SU-DHL-6 (cell line): ENCODE results near the gene RINL.

Experiments
- EZH2phosphoT487 ChIP-seq: fragments of 200-600 bp; sonication (generic), shearing (Covaris generic); conservative IDR thresholded peaks from 2 replicates; pipeline ENCODE4 v1.6.1; 2018; ENCODE audit warnings: mild to moderate bottlenecking, antibody characterized with exemption, low read length, moderate library complexity, mixed read lengths
- TF ChIP-seq, protein P1 (sequence below): fragments of 200-600 bp; sonication (generic); IDR thresholded peaks from one replicate; pipeline ENCODE4 v1.5.1; 2017; ENCODE audit warnings: antibody characterized with exemption, mild to moderate bottlenecking, low read length, moderate library complexity; ENCODE audit not compliant: insufficient read depth, poor library complexity, severe bottlenecking

DNA sequence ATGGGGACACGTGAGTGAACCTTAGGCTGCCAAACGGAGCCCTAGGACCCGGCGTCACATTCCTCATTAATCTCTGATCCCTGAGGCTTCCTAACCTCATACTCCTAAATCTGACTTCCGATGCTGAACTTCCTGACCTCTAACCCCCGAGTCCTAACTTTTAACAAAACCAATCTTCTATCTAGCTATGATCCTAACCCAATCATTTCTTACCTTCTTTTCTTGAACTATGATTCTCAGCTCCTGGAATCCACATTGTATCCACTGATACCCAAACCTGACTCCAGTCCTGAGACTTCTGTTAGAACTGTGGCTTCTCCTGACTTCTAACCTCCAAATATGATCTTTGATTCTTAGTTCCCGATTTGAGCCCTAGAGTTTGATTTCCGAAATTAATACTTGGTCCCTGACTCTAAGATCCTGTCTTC lies 22.1 kb upstream of the RINL start:
- TF ChIP-seq, protein P1, sequence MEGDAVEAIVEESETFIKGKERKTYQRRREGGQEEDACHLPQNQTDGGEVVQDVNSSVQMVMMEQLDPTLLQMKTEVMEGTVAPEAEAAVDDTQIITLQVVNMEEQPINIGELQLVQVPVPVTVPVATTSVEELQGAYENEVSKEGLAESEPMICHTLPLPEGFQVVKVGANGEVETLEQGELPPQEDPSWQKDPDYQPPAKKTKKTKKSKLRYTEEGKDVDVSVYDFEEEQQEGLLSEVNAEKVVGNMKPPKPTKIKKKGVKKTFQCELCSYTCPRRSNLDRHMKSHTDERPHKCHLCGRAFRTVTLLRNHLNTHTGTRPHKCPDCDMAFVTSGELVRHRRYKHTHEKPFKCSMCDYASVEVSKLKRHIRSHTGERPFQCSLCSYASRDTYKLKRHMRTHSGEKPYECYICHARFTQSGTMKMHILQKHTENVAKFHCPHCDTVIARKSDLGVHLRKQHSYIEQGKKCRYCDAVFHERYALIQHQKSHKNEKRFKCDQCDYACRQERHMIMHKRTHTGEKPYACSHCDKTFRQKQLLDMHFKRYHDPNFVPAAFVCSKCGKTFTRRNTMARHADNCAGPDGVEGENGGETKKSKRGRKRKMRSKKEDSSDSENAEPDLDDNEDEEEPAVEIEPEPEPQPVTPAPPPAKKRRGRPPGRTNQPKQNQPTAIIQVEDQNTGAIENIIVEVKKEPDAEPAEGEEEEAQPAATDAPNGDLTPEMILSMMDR: no peak
- TF ChIP-seq EZH2phosphoT487: no peak
